ENCODE data around the gene PARD6G.

The PARD6G gene

GRCh38 chr18:80234398-80234797 lies 12.9 kb downstream of the PARD6G start:
- Histone ChIP-seq H3K79me2 (no peaks in the 10 kb centered on the region), H3K4me3 (ENCODE audit: low read depth, low read length) (no peak overlapping the region), H3K27me3 (ENCODE audit: control insufficient read depth, insufficient read depth, low read length) (no peaks in the 10 kb centered on the region), H3K9ac (no peak overlapping the region), H3K4me2 (ENCODE audit: low read length) (no peak overlapping the region), H3K9me3 (ENCODE audit: control insufficient read depth, low read length) (no peaks in the 10 kb centered on the region), H3K36me3 (ENCODE audit: control insufficient read depth, insufficient read depth, low read length) (no peaks in the 10 kb centered on the region), H3K27ac (no peak overlapping the region), H2AFZ (no peak overlapping the region), H3K4me1 (no peaks in the 10 kb centered on the region)
- TF ChIP-seq CTCF (IDR thresholded peaks at IDR 0.05) = no peak

GRCh38 chr18:80233899-80234298 lies 13.4 kb downstream of the PARD6G start:
- no peaks in the 10 kb centered on the region for H3K27me3 ChIP-seq (ENCODE audit: control insufficient read depth, insufficient read depth, low read length)
- H3K79me2 ChIP-seq = no peaks in the 10 kb centered on the region
- H3K9ac ChIP-seq = no peak overlapping the region
- TF ChIP-seq CTCF (IDR thresholded peaks at IDR 0.05) = no peak
- no peak overlapping the region for H3K27ac ChIP-seq
- H3K4me2 ChIP-seq (ENCODE audit: low read length) = no peak overlapping the region
- no peak overlapping the region for H3K4me3 ChIP-seq (ENCODE audit: low read depth, low read length)
- H3K36me3 ChIP-seq (ENCODE audit: control insufficient read depth, insufficient read depth, low read length) = no peaks in the 10 kb centered on the region
- no peaks in the 10 kb centered on the region for H3K9me3 ChIP-seq (ENCODE audit: control insufficient read depth, low read length)
- no peak overlapping the region for H2AFZ ChIP-seq
- no peaks in the 10 kb centered on the region for H3K4me1 ChIP-seq

DNA sequence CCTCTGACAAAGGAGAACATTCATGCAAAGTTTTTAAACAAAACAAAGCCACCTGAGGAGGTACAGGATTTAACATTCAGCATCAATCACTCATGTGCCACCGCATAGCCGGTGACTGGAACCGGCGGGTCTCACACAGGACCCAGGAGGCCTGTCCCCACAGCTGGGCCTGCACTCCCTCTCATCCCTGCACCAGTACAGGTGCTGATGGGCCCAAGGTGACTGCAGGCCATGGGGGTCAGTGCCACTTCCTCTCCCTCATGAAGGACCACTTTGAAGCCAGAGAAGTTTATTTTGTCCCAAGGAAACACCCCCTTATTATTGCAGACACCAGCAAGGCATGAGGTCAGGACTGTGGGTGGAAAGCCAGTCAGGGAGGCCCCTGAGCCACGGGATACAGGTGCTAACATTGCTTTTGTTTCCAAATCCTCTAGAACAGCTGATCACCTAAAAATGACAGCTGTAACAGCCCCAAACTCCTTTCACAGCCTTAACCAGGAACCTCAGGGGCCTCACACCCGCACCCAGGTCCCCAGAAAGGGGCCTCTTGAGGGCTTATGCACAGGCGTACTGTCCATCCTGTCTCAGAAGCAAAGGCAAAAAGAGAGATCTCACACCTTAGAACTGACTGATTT lies 14.0 kb downstream of the PARD6G start:
- Histone ChIP-seq H2AFZ (no peak overlapping the region), H3K9ac (no peak overlapping the region), H3K79me2 (no peaks in the 10 kb centered on the region), H3K4me1 (no peaks in the 10 kb centered on the region), H3K27me3 (ENCODE audit: control insufficient read depth, insufficient read depth, low read length) (no peaks in the 10 kb centered on the region), H3K36me3 (ENCODE audit: control insufficient read depth, insufficient read depth, low read length) (no peaks in the 10 kb centered on the region), H3K4me2 (ENCODE audit: low read length) (no peak overlapping the region), H3K27ac (no peak overlapping the region), H3K4me3 (ENCODE audit: low read depth, low read length) (no peak overlapping the region), H3K9me3 (ENCODE audit: control insufficient read depth, low read length) (no peaks in the 10 kb centered on the region)
- TF ChIP-seq CTCF (IDR thresholded peaks at IDR 0.05) = no peak

- Histone ChIP-seq H2AFZ (no peak overlapping the region), H3K4me3 (ENCODE audit: low read depth, low read length) (no peak overlapping the region), H3K27me3 (ENCODE audit: control insufficient read depth, insufficient read depth, low read length) (no peaks in the 10 kb centered on the region), H3K36me3 (ENCODE audit: control insufficient read depth, insufficient read depth, low read length) (no peaks in the 10 kb centered on the region), H3K4me2 (ENCODE audit: low read length) (no peak overlapping the region), H3K79me2 (no peaks in the 10 kb centered on the region), H3K4me1 (no peaks in the 10 kb centered on the region), H3K27ac (no peak overlapping the region), H3K9me3 (ENCODE audit: control insufficient read depth, low read length) (no peaks in the 10 kb centered on the region), H3K9ac (no peak overlapping the region)
- no peak for TF ChIP-seq CTCF (IDR thresholded peaks at IDR 0.05)
Observed at GRCh38 chr18:80232710-80233109, 14.6 kb downstream of the PARD6G start.

DNA sequence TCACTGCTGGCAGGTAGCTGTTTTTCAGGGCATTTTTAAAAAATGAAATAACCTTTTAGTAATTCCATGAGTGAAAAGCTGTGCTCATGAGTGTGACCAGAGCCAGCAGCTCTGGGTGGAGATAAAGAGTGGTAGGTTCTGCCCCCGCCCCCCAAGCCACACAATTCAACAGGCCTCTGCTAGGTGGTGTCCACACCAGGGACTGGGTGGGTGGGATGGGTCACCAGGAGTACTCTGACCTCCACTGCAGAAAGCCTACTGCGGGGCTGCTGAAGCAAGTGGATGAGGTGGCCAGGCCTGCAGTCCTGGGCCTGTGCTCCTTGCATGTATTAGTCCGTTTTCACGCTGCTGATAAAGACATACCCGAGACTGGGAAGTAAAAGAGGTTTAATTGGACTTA lies 15.3 kb downstream of the PARD6G start:
- Histone ChIP-seq H3K4me2 (ENCODE audit: low read length) (no peak overlapping the region), H3K27ac (no peak overlapping the region), H3K36me3 (ENCODE audit: control insufficient read depth, insufficient read depth, low read length) (no peaks in the 10 kb centered on the region), H3K4me3 (ENCODE audit: low read depth, low read length) (no peak overlapping the region), H3K79me2 (no peaks in the 10 kb centered on the region), H3K4me1 (no peaks in the 10 kb centered on the region), H3K9ac (no peak overlapping the region), H3K27me3 (ENCODE audit: control insufficient read depth, insufficient read depth, low read length) (no peaks in the 10 kb centered on the region), H2AFZ (no peak overlapping the region), H3K9me3 (ENCODE audit: control insufficient read depth, low read length) (no peaks in the 10 kb centered on the region)
- no peak for TF ChIP-seq CTCF (IDR thresholded peaks at IDR 0.05)

Data from parathyroid adenoma (tissue), 2 donors.